Hepatocyte (in vitro differentiated cells): ENCODE measurements around the gene TMEM164. TPM values are rescaled to one million over a fixed set of nuclear protein-coding genes. Genes with fewer than 3 reads are reported as not detected.

ENCODE experiments used
- DNase-seq: peaks from one replicate; pipeline ENCODE4 v3.0.0-alpha.2; 2016; ENCODE audit warnings: low spot score
- H2AFZ ChIP-seq: fragments of 200-600 bp; sonication (generic); 2 replicates; pipeline ENCODE4 v1.6.0; 2016; ENCODE audit warnings: antibody characterized with exemption, mild to moderate bottlenecking
- H3K27ac ChIP-seq: fragments of 200-600 bp; sonication (generic); 2 replicates; pipeline ENCODE4 v1.5.1; 2016; ENCODE audit warnings: mild to moderate bottlenecking
- H3K27me3 ChIP-seq: fragments of 200-600 bp; sonication (generic); 2 replicates; pipeline ENCODE4 v1.6.1; 2016
- H3K36me3 ChIP-seq: fragments of 200-600 bp; sonication (generic); replicated peaks from 2 replicates; pipeline ENCODE4 v1.5.1; 2016; ENCODE audit warnings: low read depth; ENCODE audit not compliant: insufficient read depth
- H3K4me1 ChIP-seq: fragments of 200-600 bp; sonication (generic); 2 replicates; pipeline ENCODE4 v1.5.1; 2016; ENCODE audit warnings: mild to moderate bottlenecking, moderate library complexity; ENCODE audit not compliant: insufficient read depth
- H3K4me2 ChIP-seq: fragments of 200-600 bp; sonication (generic); 2 replicates; pipeline ENCODE4 v1.6.0; 2016
- H3K4me3 ChIP-seq: fragments of 200-600 bp; sonication (generic); 2 replicates; pipeline ENCODE4 v1.5.1; 2016; ENCODE audit warnings: mild to moderate bottlenecking
- H3K79me2 ChIP-seq: fragments of 200-600 bp; sonication (generic); 2 replicates; pipeline ENCODE4 v1.6.0; 2017; ENCODE audit warnings: mild to moderate bottlenecking
- H3K9me2 ChIP-seq: fragments of 200-600 bp; sonication (generic); replicated peaks from 2 replicates; pipeline ENCODE4 v1.6.0; 2017; ENCODE audit warnings: mild to moderate bottlenecking; ENCODE audit not compliant: insufficient read depth
- H3K9me3 ChIP-seq: fragments of 200-600 bp; sonication (generic); 2 replicates; pipeline ENCODE4 v1.5.1; 2016; ENCODE audit warnings: low read depth, mild to moderate bottlenecking
- H4K20me1 ChIP-seq: fragments of 200-600 bp; sonication (generic); 2 replicates; pipeline ENCODE4 v1.6.0; 2016; ENCODE audit warnings: mild to moderate bottlenecking; ENCODE audit not compliant: insufficient read depth, poor library complexity, severe bottlenecking
- EZH2 ChIP-seq: fragments of 200-600 bp; sonication (generic); IDR thresholded peaks from 2 replicates; pipeline ENCODE4 v1.6.1; 2016; ENCODE audit warnings: antibody characterized with exemption, mild to moderate bottlenecking, borderline replicate concordance
- EZH2phosphoT487 ChIP-seq: fragments of 200-600 bp; sonication (generic); IDR thresholded peaks from one replicate; pipeline ENCODE4 v1.6.1; 2018; ENCODE audit warnings: antibody characterized with exemption, mild to moderate bottlenecking, low read depth, moderate library complexity; ENCODE audit not compliant: unreplicated experiment, severe bottlenecking
- WGBS: methylation state at CpG from one replicate; pipeline ENCODE4 v1.1.6; 2016; ENCODE audit warnings: low lambda C conversion rate; ENCODE audit errors: missing lambda C conversion rate; 5-methylcytosine and 5-hydroxymethylcytosine counted together
- polyA plus RNA-seq: library from polyadenylated mRNA; unstranded; fragments of >200 nt; fragmentation: Nextera tagmentation; extraction: Ambion mirVana; gene quantifications from 2 replicates; pipeline ENCODE4 v1.2.1, GENCODE V29; 2016
- total RNA-seq: library from RNA; depleted of rRNA; stranded (reverse); fragments of >200 nt; gene quantifications from 2 replicates; pipeline ENCODE4 v1.2.3, GENCODE V29; 2014
- TF ChIP-seq, protein P1 (sequence below): fragments of 200-600 bp; sonication (generic); IDR thresholded peaks from 2 replicates; pipeline ENCODE4 v1.5.1; 2016; ENCODE audit warnings: antibody characterized with exemption, mild to moderate bottlenecking; ENCODE audit not compliant: poor library complexity

The TMEM164 gene
- total and polyA plus RNA-seq, 2 experiments from 2014 or later, result 5.4 to 34.2 TPM

DNA sequence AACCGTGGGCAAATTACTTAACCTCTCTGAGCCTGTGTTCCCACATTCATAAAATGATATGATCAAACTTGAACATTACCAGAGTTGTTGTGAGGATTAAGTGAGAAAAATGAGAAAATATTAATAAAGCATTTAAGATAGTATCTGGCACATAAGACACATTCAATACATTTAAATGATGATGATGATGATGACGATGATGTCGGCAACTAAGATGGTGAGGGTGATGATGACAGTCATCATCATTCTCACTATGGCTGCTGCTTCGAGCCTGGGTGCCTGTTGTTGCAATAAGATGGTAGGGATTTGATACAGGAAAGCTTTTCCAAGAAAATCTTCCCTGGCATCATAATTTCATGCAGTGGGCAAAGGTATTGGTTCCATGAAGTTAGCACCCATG lies 11.1 kb downstream of the TMEM164 start:
- H2AFZ ChIP-seq, result no peak overlapping the region
- no peaks in the 10 kb centered on the region for H3K4me1 ChIP-seq
- TF ChIP-seq EZH2phosphoT487 (no peak), EZH2 (no peak)
- TF ChIP-seq, protein P1, sequence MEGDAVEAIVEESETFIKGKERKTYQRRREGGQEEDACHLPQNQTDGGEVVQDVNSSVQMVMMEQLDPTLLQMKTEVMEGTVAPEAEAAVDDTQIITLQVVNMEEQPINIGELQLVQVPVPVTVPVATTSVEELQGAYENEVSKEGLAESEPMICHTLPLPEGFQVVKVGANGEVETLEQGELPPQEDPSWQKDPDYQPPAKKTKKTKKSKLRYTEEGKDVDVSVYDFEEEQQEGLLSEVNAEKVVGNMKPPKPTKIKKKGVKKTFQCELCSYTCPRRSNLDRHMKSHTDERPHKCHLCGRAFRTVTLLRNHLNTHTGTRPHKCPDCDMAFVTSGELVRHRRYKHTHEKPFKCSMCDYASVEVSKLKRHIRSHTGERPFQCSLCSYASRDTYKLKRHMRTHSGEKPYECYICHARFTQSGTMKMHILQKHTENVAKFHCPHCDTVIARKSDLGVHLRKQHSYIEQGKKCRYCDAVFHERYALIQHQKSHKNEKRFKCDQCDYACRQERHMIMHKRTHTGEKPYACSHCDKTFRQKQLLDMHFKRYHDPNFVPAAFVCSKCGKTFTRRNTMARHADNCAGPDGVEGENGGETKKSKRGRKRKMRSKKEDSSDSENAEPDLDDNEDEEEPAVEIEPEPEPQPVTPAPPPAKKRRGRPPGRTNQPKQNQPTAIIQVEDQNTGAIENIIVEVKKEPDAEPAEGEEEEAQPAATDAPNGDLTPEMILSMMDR, result no peak
- no peaks in the 10 kb centered on the region for H4K20me1 ChIP-seq
- H3K36me3 ChIP-seq, result no peaks in the 10 kb centered on the region
- DNase-seq, result no peak
- H3K27ac ChIP-seq, result no peak overlapping the region
- H3K27me3 ChIP-seq, result no peaks in the 10 kb centered on the region
- WGBS, result 84% methylated on average over 4 of the region's 4 CpGs
- H3K9me3 ChIP-seq, result no peaks in the 10 kb centered on the region
- H3K4me2 ChIP-seq, result no peak overlapping the region
- no peak overlapping the region for H3K4me3 ChIP-seq
- no peaks in the 10 kb centered on the region for H3K9me2 ChIP-seq
- H3K79me2 ChIP-seq, result peaks cover 8% of the 10 kb centered on the region

DNA sequence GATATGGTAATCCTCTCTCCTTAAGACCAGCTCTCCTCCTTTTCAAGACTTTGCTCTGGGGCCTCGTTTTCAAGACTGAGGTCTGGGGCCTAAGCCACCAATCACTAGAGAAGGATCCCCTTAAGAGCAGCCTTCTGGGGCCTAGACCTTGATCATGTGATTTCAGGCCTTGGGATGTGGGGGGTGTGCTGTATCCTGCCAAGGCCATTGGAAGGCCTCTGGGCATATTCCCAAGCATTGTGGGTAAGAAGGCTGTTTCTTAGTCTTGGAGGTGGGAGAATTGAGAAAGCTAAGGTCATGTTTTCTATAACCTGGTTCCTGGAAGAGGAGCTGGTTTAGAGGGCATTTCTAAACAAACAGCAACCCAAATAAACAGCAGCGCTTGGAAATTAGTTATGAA lies 12.1 kb downstream of the TMEM164 start:
- H3K27me3 ChIP-seq, result no peaks in the 10 kb centered on the region
- H4K20me1 ChIP-seq, result no peaks in the 10 kb centered on the region
- WGBS, result 63% methylated on average over 2 of the region's 2 CpGs
- H3K9me3 ChIP-seq, result no peaks in the 10 kb centered on the region
- H3K4me2 ChIP-seq, result no peak overlapping the region
- no peak for DNase-seq
- H2AFZ ChIP-seq, result no peak overlapping the region
- no peak overlapping the region for H3K27ac ChIP-seq
- H3K4me3 ChIP-seq, result no peak overlapping the region
- no peaks in the 10 kb centered on the region for H3K36me3 ChIP-seq
- H3K79me2 ChIP-seq, result peaks cover 6% of the 10 kb centered on the region
- no peaks in the 10 kb centered on the region for H3K4me1 ChIP-seq
- no peaks in the 10 kb centered on the region for H3K9me2 ChIP-seq
- TF ChIP-seq, protein P1, result no peak
- TF ChIP-seq EZH2phosphoT487 (no peak), EZH2 (no peak)

DNA sequence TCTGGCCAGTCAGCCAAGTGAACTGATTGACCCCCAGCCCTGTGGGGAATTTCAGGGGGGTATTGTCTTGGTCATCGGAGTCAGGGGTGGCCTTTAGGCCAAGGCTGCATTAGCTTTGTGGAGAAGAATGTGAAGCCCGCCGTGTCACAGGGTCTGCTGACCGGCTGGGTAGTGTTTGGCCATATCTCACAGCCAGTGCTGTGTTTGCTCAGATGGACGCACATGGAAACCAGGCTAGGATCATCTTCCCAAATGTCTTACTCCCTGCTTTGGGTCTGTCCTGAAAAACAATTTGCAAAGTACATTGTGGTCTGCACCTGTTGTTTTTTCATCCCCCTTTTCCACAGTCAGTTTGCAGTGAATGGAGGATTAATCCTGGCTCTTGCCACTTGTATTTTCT lies 13.0 kb downstream of the TMEM164 start:
- Histone ChIP-seq H3K27me3 (no peaks in the 10 kb centered on the region), H3K4me2 (no peak overlapping the region), H2AFZ (no peak overlapping the region), H3K9me3 (no peaks in the 10 kb centered on the region), H3K9me2 (no peaks in the 10 kb centered on the region), H4K20me1 (no peaks in the 10 kb centered on the region), H3K36me3 (no peaks in the 10 kb centered on the region), H3K79me2 (peaks cover 4% of the 10 kb centered on the region), H3K4me3 (no peak overlapping the region), H3K4me1 (no peaks in the 10 kb centered on the region), H3K27ac (no peak overlapping the region)
- no peak for DNase-seq
- no peak for TF ChIP-seq EZH2
- no peak for TF ChIP-seq EZH2phosphoT487
- TF ChIP-seq, protein P1, result no peak
- WGBS, result 82% methylated on average over 5 of the region's 5 CpGs

DNA sequence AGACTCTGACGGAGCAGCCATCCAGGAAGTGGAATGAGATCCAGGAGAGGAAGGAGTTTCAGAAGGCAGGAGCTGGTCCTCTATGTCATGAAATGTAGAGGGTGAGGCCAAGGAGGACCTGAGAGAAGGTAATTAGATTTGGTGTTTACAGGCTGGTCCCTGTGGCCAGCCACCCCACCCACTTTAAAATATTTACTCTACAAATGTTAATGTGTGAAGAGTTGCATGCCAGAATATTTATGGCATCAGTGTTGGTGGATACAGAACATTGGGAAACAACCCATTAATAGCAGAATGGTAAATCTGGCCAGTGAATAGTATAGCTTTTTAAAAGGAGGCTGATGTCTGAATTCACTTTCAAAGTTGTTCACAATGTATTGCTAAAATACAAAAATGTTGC lies 17.6 kb downstream of the TMEM164 start:
- no peak for DNase-seq
- H2AFZ ChIP-seq, result no peak overlapping the region
- no peak overlapping the region for H3K4me3 ChIP-seq
- H3K9me3 ChIP-seq, result no peaks in the 10 kb centered on the region
- H3K27ac ChIP-seq, result no peak overlapping the region
- H3K27me3 ChIP-seq, result no peaks in the 10 kb centered on the region
- no peaks in the 10 kb centered on the region for H3K79me2 ChIP-seq
- H4K20me1 ChIP-seq, result no peaks in the 10 kb centered on the region
- H3K4me2 ChIP-seq, result no peak overlapping the region
- TF ChIP-seq EZH2phosphoT487 (no peak), EZH2 (no peak)
- TF ChIP-seq, protein P1, result no peak
- 71% methylated on average over 1 of the region's 1 CpG for WGBS
- H3K4me1 ChIP-seq, result no peaks in the 10 kb centered on the region
- H3K36me3 ChIP-seq, result no peaks in the 10 kb centered on the region
- H3K9me2 ChIP-seq, result no peaks in the 10 kb centered on the region
